Glutamatergic neuron (in vitro differentiated cells): ENCODE data around the gene UNC13D. TPM values are rescaled to one million over a fixed set of nuclear protein-coding genes. Genes with fewer than 3 reads are reported as not detected.

Experiments used
- microRNA-seq: library from miRNA; unstranded; fragments of <30 nt; microRNA quantifications from one replicate; pipeline ENCODE4, GENCODE V29; 2020; ENCODE audit not compliant: unreplicated experiment
- total RNA-seq: library from RNA; stranded (reverse); fragmentation: NEBNext Ultra II Directional; extraction: Animal tissue kit (Norgen Biotek cat#: 25700); gene quantifications from one replicate; pipeline ENCODE4 v1.2.1, GENCODE V29; 2021; ENCODE audit not compliant: unreplicated experiment

UNC13D gene
- total RNA-seq, 1 donor from 2014 or later: 2.4 TPM

Small RNA genes within 50 kb of the gene (microRNA-seq; reads per million reads assigned to microRNA genes)
- 2.3 reads per million, percentile 16 among the genes with 10 or more reads in this experiment for gene MIR4738

Other genes starting within 250 kb of the UNC13D start
- gene SMIM5, start 211.0 kb downstream of the UNC13D start, total RNA-seq: 0.20 TPM
- 49.8 TPM for gene RECQL5, start 177.2 kb downstream of the UNC13D start, total RNA-seq
- 115 TPM for gene SAP30BP, start 177.1 kb downstream of the UNC13D start, total RNA-seq
- gene ITGB4, start 122.9 kb downstream of the UNC13D start, total RNA-seq: not detected
- 18.2 TPM for gene GALK1, start 79.2 kb downstream of the UNC13D start, total RNA-seq
- gene UNK, start 59.6 kb downstream of the UNC13D start, total RNA-seq: 65.5 TPM
- 111 TPM for gene WBP2, start 10.9 kb upstream of the UNC13D start, total RNA-seq
- 2.1 TPM for gene TRIM47, start 34.2 kb upstream of the UNC13D start, total RNA-seq
- 24.3 TPM for gene TRIM65, start 52.5 kb upstream of the UNC13D start, total RNA-seq
- 133 TPM for gene MRPL38, start 60.5 kb upstream of the UNC13D start, total RNA-seq
- 110 TPM for gene FBF1, start 96.6 kb upstream of the UNC13D start, total RNA-seq
- gene ACOX1, start 134.8 kb upstream of the UNC13D start, total RNA-seq: 52.9 TPM
- gene TEN1, start 134.8 kb upstream of the UNC13D start, total RNA-seq: 8.5 TPM
- gene CDK3, start 156.5 kb upstream of the UNC13D start, total RNA-seq: 7.1 TPM
- gene EVPL, start 182.9 kb upstream of the UNC13D start, total RNA-seq: not detected
- gene SRP68, start 228.1 kb upstream of the UNC13D start, total RNA-seq: 48.4 TPM
- gene GALR2, start 230.4 kb upstream of the UNC13D start, total RNA-seq: 3.3 TPM
- 1.9 TPM for gene ZACN, start 234.8 kb upstream of the UNC13D start, total RNA-seq